Measurements from ENCODE around the gene P3R3URF. TPM values are rescaled to one million over a fixed set of nuclear protein-coding genes. Genes with fewer than 3 reads are reported as not detected.

P3R3URF gene
- total RNA-seq, 1 donor from 2014 or later: not detected

- DNase-seq (no peak), ATAC-seq (ENCODE audit: low read depth) (no peak)
- intact Hi-C loops (cut with micrococcal nuclease): loop anchor here (5.0 kb wide), 1 partner anchor 46 kb away; the partner anchor contains the start of genes P3R3URF and TSPAN1
- H3K4me3 Mint-ChIP-seq: peak overlapping the region; percentile 93
- H3K27me3 Mint-ChIP-seq: peaks cover 30% of the 10 kb centered on the region
- peaks cover 25% of the 10 kb centered on the region for H3K4me1 Mint-ChIP-seq
- no peak for TF ChIP-seq CTCF (IDR thresholded peaks at IDR 0.05)
- ChIA-PET POLR2A (interaction anchor here (0.6 to 0.7 kb wide), 3 partner anchors 53 to 451 kb away, joined by 3 to 5 read pairs (median 3); no protein-coding TSS in a partner anchor), CTCF (interaction anchor here (0.6 kb wide), 1 partner anchor 151 kb away, joined by 3 read pairs; no protein-coding TSS in a partner anchor)
- H3K36me3 Mint-ChIP-seq (ENCODE audit: low read depth): peaks cover 8% of the 10 kb centered on the region
- H3K9me3 Mint-ChIP-seq: no peaks in the 10 kb centered on the region
- no peak overlapping the region for H3K27ac Mint-ChIP-seq
These were observed 45.2 kb downstream of the P3R3URF start for GRCh38 chr1:46131093-46131492.

- Mint-ChIP-seq H3K36me3 (ENCODE audit: low read depth) (peaks cover 8% of the 10 kb centered on the region), H3K27ac (no peak overlapping the region), H3K9me3 (no peaks in the 10 kb centered on the region), H3K4me3 (no peak overlapping the region), H3K4me1 (peaks cover 25% of the 10 kb centered on the region), H3K27me3 (peaks cover 29% of the 10 kb centered on the region)
- no peak for TF ChIP-seq CTCF (IDR thresholded peaks at IDR 0.05)
- ChIA-PET POLR2A (no interaction called here), CTCF (no interaction called here)
- DNase-seq (no peak), ATAC-seq (ENCODE audit: low read depth) (no peak)
- intact Hi-C loops (cut with micrococcal nuclease): loop anchor here (5.0 kb wide), 1 partner anchor 47 kb away; the partner anchor contains the start of genes P3R3URF and TSPAN1
These were observed 45.7 kb downstream of the P3R3URF start for GRCh38 chr1:46130606-46131005.

GRCh38 chr1:46130121-46130520 lies 46.2 kb downstream of the P3R3URF start:
- DNase-seq (no peak), ATAC-seq (ENCODE audit: low read depth) (no peak)
- Mint-ChIP-seq H3K9me3 (no peaks in the 10 kb centered on the region), H3K27ac (no peak overlapping the region), H3K27me3 (peaks cover 29% of the 10 kb centered on the region), H3K4me3 (no peak overlapping the region), H3K36me3 (ENCODE audit: low read depth) (peaks cover 8% of the 10 kb centered on the region), H3K4me1 (peaks cover 25% of the 10 kb centered on the region)
- intact Hi-C loops (cut with micrococcal nuclease): loop anchor here (5.0 kb wide), 1 partner anchor 47 kb away; the partner anchor contains the start of genes P3R3URF and TSPAN1
- TF ChIP-seq CTCF (IDR thresholded peaks at IDR 0.05): no peak
- CTCF ChIA-PET: no interaction called here
- POLR2A ChIA-PET: no interaction called here

- CTCF ChIA-PET: no interaction called here
These were observed 47.9 kb downstream of the P3R3URF start for GRCh38 chr1:46128344-46128743.

More at GRCh38 chr1:46128344-46128743, 47.9 kb downstream of the P3R3URF start:
- H3K36me3 Mint-ChIP-seq (ENCODE audit: low read depth): peaks cover 8% of the 10 kb centered on the region
- POLR2A ChIA-PET: interaction anchor here (1.0 kb wide), 1 partner anchor 90 kb away, joined by 3 read pairs; no protein-coding TSS in a partner anchor
- no peak for DNase-seq
- no peak overlapping the region for H3K4me3 Mint-ChIP-seq
- H3K27me3 Mint-ChIP-seq: peaks cover 29% of the 10 kb centered on the region
- no peak for ATAC-seq (ENCODE audit: low read depth)
- intact Hi-C loops (cut with micrococcal nuclease): no loop called here
- H3K27ac Mint-ChIP-seq: no peak overlapping the region
- peaks cover 14% of the 10 kb centered on the region for H3K4me1 Mint-ChIP-seq
- no peaks in the 10 kb centered on the region for H3K9me3 Mint-ChIP-seq
- TF ChIP-seq CTCF (IDR thresholded peaks at IDR 0.05): no peak

Other genes with a start within 250 kb of the P3R3URF start
- 1.0 and 1.3 TPM in 2 replicates for gene PIK3R3, start 43.9 kb downstream of the P3R3URF start, total RNA-seq
- gene TSPAN1, start 1.4 kb downstream of the P3R3URF start, total RNA-seq: not detected in 2 replicates
- 37.4 and 39.5 TPM in 2 replicates for gene POMGNT1, start 21.9 kb upstream of the P3R3URF start, total RNA-seq
- gene LURAP1, start 26.8 kb upstream of the P3R3URF start, total RNA-seq: 0.20 TPM in 1 of 2 replicates, not detected in the other
- 2.9 and 3.7 TPM in 2 replicates for gene RAD54L, start 71.3 kb upstream of the P3R3URF start, total RNA-seq
- 59.5 and 60.2 TPM in 2 replicates for gene LRRC41, start 127.1 kb upstream of the P3R3URF start, total RNA-seq
- 243 and 279 TPM in 2 replicates for gene UQCRH, start 127.2 kb upstream of the P3R3URF start, total RNA-seq
- 35.3 and 38.6 TPM in 2 replicates for gene NSUN4, start 164.3 kb upstream of the P3R3URF start, total RNA-seq
- 5.1 and 6.4 TPM in 2 replicates for gene FAAH, start 217.8 kb upstream of the P3R3URF start, total RNA-seq

Measured in activated B cell treated with CpG ODN at 0.5 μM for 24 hours (primary cell).